ENCODE measurements around the gene ATXN2.
"Not testable (repeated sequence)": the region's sequence is repeated elsewhere in the genome, so short reads cannot be mapped to it uniquely, and the experiment has no call there.

The ATXN2 gene

GRCh38 chr12:111405149-111405858, 193.8 kb downstream of the ATXN2 start:
- DNase-seq: peak; percentile 36 to 98 (median 84)

- DNase-seq: peak in 2 of 56 donors; percentile 21 to 66
Observed at GRCh38 chr12:111404362-111405148, 194.6 kb downstream of the ATXN2 start.

- DNase-seq: not testable (repeated sequence)
Observed at GRCh38 chr12:111402490-111402824, 196.7 kb downstream of the ATXN2 start.
